KMS-11 (cell line): ENCODE results near the gene PRR12.

ENCODE experiments used
- H2AFZ ChIP-seq: fragments of 200-600 bp; sonication (generic); 2 replicates; pipeline ENCODE4 v1.6.1; 2016; ENCODE audit warnings: antibody characterized with exemption, mixed run types, low read depth
- H3K27ac ChIP-seq: fragments of 200-600 bp; sonication (generic); 2 replicates; pipeline ENCODE4 v1.6.1; 2016; ENCODE audit warnings: mild to moderate bottlenecking, mixed run types
- H3K27me3 ChIP-seq: fragments of 200-600 bp; sonication (generic); 2 replicates; pipeline ENCODE4 v1.6.1; 2017; ENCODE audit warnings: mild to moderate bottlenecking, low read depth, mixed run types, moderate library complexity; ENCODE audit not compliant: insufficient read depth
- H3K36me3 ChIP-seq: fragments of 200-600 bp; sonication (generic); 2 replicates; pipeline ENCODE4 v1.6.1; 2017; ENCODE audit warnings: mild to moderate bottlenecking, mixed run types; ENCODE audit not compliant: insufficient read depth
- H3K4me1 ChIP-seq: fragments of 200-600 bp; sonication (generic); 2 replicates; pipeline ENCODE4 v1.6.1; 2016; ENCODE audit warnings: mild to moderate bottlenecking, low read depth, mixed run types; ENCODE audit not compliant: poor library complexity, severe bottlenecking
- H3K4me2 ChIP-seq: fragments of 200-600 bp; sonication (generic); 2 replicates; pipeline ENCODE4 v1.7.0; 2016; ENCODE audit warnings: mild to moderate bottlenecking, mixed run types
- H3K4me3 ChIP-seq: fragments of 200-600 bp; sonication (generic); IDR thresholded peaks from 2 replicates; pipeline ENCODE4 v1.6.1; 2017; ENCODE audit warnings: low read depth, low read length, mixed read lengths; ENCODE audit not compliant: insufficient read depth
- H3K79me2 ChIP-seq: fragments of 200-600 bp; sonication (generic); 2 replicates; pipeline ENCODE4 v1.6.1; 2016; ENCODE audit warnings: low read depth, mixed run types; ENCODE audit not compliant: insufficient read depth
- H3K9ac ChIP-seq: fragments of 200-600 bp; sonication (generic); 2 replicates; pipeline ENCODE4 v1.6.1; 2016; ENCODE audit warnings: mild to moderate bottlenecking, mixed run types
- H4K20me1 ChIP-seq: fragments of 200-600 bp; sonication (generic); 2 replicates; pipeline ENCODE4 v1.6.1; 2016; ENCODE audit warnings: mild to moderate bottlenecking, mixed run types; ENCODE audit not compliant: insufficient read depth
- CTCF ChIP-seq: fragments of 200-600 bp; sonication (generic); conservative IDR thresholded peaks from 2 replicates; pipeline ENCODE4 v1.6.1; 2017; ENCODE audit warnings: low read depth, mild to moderate bottlenecking, antibody characterized with exemption, low read length, moderate library complexity, mixed read lengths

PRR12 gene

GRCh38 chr19:49613374-49613773, 22.4 kb downstream of the PRR12 start:
- Histone ChIP-seq H3K36me3 (no peaks in the 10 kb centered on the region; the same call in 1 of the 2 replicates), H2AFZ (no peak overlapping the region), H3K4me2 (no peak overlapping the region), H3K4me1 (no peaks in the 10 kb centered on the region), H3K27me3 (no peaks in the 10 kb centered on the region), H3K79me2 (no peaks in the 10 kb centered on the region), H3K27ac (no peak overlapping the region), H4K20me1 (no peaks in the 10 kb centered on the region), H3K4me3 (no peak overlapping the region), H3K9ac (no peak overlapping the region)
- TF ChIP-seq CTCF: no peak

GRCh38 chr19:49614096-49614833, 23.3 kb downstream of the PRR12 start:
- H3K4me2 ChIP-seq: no peak overlapping the region
- no peaks in the 10 kb centered on the region for H3K4me1 ChIP-seq
- no peak overlapping the region for H3K4me3 ChIP-seq
- H2AFZ ChIP-seq: no peak overlapping the region
- no peak overlapping the region for H3K27ac ChIP-seq
- TF ChIP-seq CTCF: no peak
- no peaks in the 10 kb centered on the region for H3K79me2 ChIP-seq
- no peaks in the 10 kb centered on the region for H4K20me1 ChIP-seq
- H3K27me3 ChIP-seq: no peaks in the 10 kb centered on the region
- H3K9ac ChIP-seq: no peak overlapping the region
- no peaks in the 10 kb centered on the region; the same call in 1 of the 2 replicates for H3K36me3 ChIP-seq

- H3K79me2 ChIP-seq: no peaks in the 10 kb centered on the region
- no peaks in the 10 kb centered on the region for H4K20me1 ChIP-seq
- no peak overlapping the region for H2AFZ ChIP-seq
- H3K4me1 ChIP-seq: no peaks in the 10 kb centered on the region
- no peak overlapping the region for H3K4me3 ChIP-seq
- H3K4me2 ChIP-seq: no peak overlapping the region
- H3K27me3 ChIP-seq: no peaks in the 10 kb centered on the region
- H3K9ac ChIP-seq: no peak overlapping the region
- no peak overlapping the region for H3K27ac ChIP-seq
- no peak for TF ChIP-seq CTCF
- H3K36me3 ChIP-seq: no peaks in the 10 kb centered on the region; the same call in 1 of the 2 replicates
Observed at GRCh38 chr19:49615861-49616260, 24.9 kb downstream of the PRR12 start.

- Histone ChIP-seq H2AFZ (no peak overlapping the region), H3K36me3 (no peaks in the 10 kb centered on the region; the same call in 1 of the 2 replicates), H3K4me2 (no peak overlapping the region), H3K4me3 (no peak overlapping the region), H3K27ac (no peak overlapping the region), H3K9ac (no peak overlapping the region), H4K20me1 (no peaks in the 10 kb centered on the region), H3K27me3 (no peaks in the 10 kb centered on the region), H3K4me1 (no peaks in the 10 kb centered on the region), H3K79me2 (no peaks in the 10 kb centered on the region)
- TF ChIP-seq CTCF: no peak
Observed at GRCh38 chr19:49616532-49616931, 25.6 kb downstream of the PRR12 start.
